HS-27A (cell line): ENCODE data around the gene NPHP4.

Experiments
- DNase-seq: peaks from one replicate; pipeline ENCODE4 v3.0.0-alpha.2; 2012; ENCODE audit warnings: low read depth, missing footprints

The NPHP4 gene

GRCh38 chr1:5877683-5878530 lies 114.3 kb downstream of the NPHP4 start:
- DNase-seq = no peak

DNA sequence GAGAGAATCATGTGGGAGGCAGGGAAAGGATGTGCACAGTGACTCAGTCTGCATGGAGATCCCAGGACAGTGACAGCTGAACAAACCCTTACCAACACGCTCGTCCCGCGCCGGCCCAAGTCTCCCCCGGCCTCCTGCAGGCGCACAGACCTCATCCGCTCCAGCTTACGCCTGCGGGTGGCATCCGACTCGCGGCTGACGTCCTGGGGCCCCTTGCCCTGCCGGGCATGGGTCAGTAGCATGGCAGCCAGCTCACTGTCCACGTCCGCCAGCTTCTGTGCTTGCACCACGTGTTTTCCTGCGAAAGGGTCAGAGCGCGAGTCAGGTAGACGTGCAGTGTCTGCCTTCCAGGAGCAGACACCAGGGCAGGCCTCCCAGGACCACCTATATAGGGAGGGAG lies 115.2 kb downstream of the NPHP4 start:
- DNase-seq = no peak

- DNase-seq = no peak
These were observed 116.1 kb downstream of the NPHP4 start for GRCh38 chr1:5876094-5876650.

- no peak for DNase-seq
These were observed 116.8 kb downstream of the NPHP4 start for GRCh38 chr1:5875345-5875910.

DNA sequence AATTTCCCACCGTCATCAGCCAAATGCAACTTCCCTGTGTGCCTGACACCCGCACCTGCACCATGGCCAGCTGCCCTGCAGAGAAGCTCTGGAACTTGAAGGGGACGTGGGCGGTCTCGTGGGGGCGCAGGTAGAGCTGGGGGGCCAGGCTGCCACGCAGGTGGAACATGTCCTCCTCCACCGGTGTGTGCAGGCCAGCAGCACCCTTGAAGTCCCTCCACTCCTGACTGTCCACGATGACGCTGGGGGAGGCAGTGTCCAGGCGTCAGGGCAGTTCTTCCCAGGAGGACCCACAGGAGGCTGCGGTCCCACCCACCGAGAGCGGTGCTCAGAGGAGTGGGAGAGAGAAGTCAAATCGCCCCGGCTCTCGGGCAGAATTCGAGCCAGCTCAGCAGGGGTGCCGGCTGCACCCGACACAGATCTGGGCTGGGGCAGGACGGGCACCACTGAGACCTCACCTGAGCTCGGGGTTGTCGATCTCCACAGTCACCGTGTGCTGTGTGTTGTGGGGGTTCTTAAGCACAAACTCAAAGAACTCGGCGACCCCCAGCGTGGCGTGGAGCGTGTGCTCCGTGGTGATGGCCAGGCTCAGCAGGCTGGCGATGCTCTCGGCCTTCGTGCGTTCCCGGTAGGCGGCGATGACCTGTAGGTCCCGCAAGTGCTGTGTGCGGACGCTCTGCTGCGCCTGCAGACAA lies 117.7 kb downstream of the NPHP4 start:
- DNase-seq = no peak

DNA sequence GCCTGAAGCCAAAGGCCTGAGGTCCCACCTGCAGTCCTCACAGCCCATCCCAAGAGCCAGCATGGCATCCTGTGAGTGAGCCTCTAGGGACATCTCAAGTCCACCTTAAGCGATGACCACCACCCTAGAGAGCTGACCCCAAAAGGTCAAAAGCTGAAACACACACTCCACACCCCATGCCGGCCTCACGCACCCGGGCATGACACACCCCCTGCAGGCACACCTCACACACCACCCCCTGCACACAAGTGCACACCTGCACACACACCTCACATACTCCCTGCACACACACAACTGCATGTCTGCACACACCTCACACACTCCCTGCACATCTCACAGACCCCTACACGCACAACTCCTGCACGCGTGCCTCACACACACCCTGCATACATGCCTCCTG lies 118.7 kb downstream of the NPHP4 start:
- no peak for DNase-seq

DNA sequence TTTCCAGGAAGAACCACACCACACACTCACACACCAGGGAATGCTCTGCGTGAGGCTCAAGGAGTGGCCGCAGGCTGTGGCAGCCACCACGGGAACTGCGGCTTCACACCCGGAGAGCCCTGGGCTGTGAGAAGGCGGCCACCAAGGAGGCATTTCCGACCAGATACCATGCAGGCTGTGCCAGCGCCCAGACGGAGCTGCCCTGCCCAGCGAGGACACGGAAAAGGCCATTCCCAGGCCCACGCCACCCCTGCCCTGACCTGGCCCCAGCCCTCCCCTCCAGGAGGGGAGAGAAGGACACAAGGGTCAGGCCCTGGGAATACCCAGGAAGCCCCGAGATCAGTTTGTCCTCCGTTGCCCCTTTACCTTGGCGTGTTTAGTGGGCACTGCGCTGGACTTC lies 119.3 kb downstream of the NPHP4 start:
- no peak for DNase-seq

GRCh38 chr1:5868931-5869500 lies 123.2 kb downstream of the NPHP4 start:
- DNase-seq = no peak

- DNase-seq = no peak
These were observed 126.5 kb downstream of the NPHP4 start for GRCh38 chr1:5865774-5866173.

DNA sequence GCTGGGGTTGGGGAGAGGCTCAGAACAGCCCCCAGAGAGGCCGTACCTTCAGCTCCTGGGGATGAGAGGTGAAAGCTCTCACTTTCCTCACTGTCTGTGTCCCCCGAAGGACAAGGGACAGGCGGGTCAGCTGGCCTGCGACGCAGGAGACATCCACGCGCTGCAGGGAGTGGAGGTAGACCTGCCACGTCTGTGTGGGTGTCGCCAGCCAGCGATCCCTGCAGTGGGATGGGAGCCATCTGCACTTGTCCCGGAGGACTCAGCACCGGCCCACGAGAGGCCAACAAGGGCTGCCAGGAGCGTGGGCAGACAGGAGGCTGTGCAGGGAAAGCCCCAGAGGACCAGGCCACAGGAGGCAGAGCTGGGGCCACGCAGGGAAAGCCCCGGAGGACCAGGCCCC lies 127.2 kb downstream of the NPHP4 start:
- DNase-seq = no peak

DNA sequence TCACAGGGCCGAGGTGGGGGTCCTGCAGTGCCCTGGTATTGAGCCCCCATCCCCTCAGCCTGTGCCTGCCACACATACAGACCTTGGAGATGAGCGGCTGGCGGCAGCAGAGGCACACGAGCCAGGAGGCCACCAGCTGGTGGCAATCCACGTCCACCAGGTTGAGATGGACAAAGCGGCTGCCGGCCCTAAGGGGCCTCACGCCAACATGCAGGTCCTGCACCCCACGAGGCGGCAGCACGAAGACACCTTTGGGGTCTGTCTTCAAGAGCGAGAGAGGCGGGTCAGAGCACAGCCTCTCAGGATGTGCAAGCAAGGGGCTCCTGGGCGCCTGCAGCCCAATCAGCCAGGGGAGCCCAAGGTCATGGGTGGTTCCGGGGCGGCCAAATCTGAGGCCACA lies 128.0 kb downstream of the NPHP4 start:
- DNase-seq = no peak

DNA sequence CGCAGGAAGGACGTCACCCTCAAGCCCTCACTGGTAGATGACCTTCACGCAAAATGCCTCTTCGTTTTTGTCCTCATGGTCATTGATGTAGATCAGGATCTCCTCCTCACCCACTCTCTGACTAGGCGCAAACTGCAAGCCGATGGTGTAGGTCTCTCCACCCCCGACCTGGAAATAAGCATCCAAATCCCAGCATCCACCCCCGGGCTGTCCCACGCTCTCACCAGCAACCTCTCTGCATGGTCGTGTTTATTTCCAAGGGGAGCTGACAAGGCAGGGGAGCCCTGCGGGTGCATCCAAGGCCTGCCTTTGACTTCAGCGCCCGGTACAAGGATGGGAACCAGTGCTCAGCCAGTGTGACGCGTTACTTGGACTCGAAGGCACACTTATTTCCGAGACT lies 129.0 kb downstream of the NPHP4 start:
- no peak for DNase-seq

DNA sequence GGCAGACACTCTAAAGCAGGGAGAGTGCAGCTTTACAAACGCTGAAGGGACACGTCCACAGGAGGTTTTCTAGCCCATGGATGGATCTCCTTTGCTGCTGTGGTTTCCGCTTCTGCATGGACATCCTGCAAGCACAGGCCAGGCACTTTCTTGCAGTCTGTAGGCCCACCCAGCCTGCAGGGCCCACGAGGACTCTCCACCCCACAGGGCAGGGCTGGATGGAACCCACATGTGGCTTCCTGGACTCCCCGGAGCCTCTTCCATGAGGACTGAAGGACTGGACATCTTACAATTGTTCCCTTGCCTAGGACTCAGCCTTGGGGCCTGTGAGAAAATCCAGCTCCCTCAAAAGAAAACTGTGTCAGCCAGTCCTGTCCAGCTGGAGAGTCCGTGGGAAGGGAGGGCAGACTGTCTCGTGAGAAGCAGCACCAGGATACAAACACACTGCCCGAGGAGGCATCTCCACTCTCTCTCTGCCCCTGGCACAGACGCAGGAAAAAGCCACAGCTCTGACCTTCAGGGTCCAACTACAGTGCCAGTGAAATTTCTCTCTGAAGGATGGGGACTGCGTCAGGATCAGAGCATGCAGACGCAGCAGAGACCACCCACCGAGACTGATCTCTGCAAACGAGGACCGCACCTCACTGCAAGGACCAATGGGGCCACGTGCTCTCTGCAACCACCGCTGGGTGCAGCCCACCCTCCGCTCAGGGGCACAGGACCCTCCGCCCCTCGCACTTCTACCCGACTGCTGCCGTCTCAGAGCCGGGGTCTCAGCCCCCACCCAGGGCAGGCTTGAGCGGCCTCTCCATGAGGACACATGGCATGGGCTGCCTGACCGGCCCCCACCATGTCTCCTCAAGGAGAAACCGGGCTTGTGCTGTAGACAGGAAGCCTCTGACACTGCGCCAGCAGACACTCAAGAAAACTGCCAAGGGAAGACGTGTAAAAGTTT lies 130.1 kb downstream of the NPHP4 start:
- no peak for DNase-seq

DNA sequence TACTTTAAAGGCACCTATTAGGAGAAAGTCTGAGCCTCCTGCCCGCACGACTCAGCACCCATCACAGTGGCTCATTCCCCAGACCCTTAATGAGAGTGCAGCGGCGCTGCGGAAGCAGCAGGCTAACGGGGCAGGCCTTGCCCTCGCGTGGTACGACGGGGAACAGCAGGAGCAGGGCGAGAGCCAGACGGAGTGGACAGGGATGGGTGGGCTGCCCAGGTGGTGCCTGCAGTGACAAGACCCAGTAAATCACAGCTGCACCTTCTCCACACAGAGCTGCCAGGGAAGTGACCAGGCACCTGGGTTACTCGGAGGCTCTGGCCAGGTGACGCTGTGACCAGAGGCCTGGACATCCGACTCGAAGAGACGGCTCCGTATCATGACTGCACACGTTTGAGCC lies 131.9 kb downstream of the NPHP4 start:
- DNase-seq = no peak

- DNase-seq = no peak
These were observed 132.5 kb downstream of the NPHP4 start for GRCh38 chr1:5859766-5860165.

- DNase-seq = no peak
These were observed 133.3 kb downstream of the NPHP4 start for GRCh38 chr1:5858844-5859407.

DNA sequence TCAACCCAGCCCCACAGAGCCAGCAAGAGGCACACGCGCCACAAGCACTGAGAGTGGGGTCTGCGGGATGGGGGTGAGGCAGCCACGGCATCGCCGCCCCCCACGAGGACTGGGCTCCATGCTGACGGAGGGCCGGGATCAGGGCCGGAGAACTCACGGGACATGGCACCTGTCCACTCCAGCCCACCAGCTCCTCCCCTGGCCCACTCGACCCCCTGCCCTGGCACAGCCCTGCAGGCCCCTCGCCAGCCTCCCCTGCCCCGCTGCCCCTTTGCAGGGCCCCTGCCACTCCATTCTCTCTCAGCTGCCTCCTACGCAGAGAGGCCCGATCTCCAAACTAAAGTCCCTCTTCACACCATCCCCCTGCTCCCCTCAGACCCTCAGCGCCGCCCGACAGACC lies 134.0 kb downstream of the NPHP4 start:
- DNase-seq = no peak

- no peak for DNase-seq
These were observed 134.6 kb downstream of the NPHP4 start for GRCh38 chr1:5857508-5858090.

DNA sequence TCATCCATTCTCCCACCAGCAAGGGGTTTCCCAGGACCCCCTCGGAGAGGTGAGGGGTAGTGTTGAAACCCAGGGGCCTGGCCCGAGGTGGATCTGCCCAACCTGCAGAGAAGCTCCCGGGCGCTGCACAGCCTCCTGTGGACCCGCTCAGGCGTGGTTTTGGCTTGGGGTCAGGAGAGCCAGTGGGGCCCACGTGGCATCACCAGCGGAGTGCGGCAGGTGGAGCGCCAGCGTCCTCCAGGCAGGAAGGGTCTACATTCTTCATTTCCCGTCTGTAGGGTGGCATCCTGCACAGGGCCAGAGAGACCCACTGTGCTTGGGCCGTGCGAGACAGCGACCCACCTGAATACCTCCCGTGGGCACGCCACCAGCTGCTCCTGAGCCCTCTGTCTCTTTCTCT lies 135.2 kb downstream of the NPHP4 start:
- DNase-seq = no peak

DNA sequence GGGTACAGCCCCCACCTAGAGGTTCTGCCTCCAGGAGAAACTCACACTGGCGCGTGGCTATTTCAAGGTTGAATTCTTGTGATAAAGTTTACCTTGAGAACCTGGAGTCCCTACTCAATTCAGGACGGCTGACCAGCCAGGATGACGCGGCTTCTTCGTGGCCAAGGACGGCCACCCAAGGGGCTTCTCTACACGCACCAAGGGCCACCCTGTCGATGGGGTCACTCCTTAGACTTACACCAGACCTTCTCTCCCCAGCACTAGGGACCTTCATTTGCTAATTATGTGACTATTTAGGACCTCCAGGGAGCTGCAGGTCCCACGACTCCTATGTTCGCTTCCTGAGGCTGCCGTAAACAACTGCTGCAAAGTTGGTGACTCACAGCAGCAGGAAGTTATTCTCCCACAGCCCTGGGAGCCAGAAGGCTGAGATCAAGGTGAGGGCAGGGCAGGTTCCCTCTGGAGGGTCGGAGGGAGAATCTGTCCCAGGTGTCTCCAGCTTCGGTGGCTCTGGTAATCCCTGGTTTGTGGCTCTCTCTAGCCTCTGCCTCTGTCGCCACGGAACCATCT lies 135.9 kb downstream of the NPHP4 start:
- DNase-seq = no peak
